Measurements from ENCODE around the gene CREB3L1. TPM values are rescaled to one million over a fixed set of nuclear protein-coding genes. Genes with fewer than 3 reads are reported as not detected.

CREB3L1 gene
- total and polyA plus RNA-seq, 2 experiments from 2014 or later = 8.5 to 10.4 TPM

- no peak for TF ChIP-seq ZNF462 (CRISPR knock-in tag; IDR thresholded peaks at IDR 0.05)
- TF ChIP-seq, protein P1, sequence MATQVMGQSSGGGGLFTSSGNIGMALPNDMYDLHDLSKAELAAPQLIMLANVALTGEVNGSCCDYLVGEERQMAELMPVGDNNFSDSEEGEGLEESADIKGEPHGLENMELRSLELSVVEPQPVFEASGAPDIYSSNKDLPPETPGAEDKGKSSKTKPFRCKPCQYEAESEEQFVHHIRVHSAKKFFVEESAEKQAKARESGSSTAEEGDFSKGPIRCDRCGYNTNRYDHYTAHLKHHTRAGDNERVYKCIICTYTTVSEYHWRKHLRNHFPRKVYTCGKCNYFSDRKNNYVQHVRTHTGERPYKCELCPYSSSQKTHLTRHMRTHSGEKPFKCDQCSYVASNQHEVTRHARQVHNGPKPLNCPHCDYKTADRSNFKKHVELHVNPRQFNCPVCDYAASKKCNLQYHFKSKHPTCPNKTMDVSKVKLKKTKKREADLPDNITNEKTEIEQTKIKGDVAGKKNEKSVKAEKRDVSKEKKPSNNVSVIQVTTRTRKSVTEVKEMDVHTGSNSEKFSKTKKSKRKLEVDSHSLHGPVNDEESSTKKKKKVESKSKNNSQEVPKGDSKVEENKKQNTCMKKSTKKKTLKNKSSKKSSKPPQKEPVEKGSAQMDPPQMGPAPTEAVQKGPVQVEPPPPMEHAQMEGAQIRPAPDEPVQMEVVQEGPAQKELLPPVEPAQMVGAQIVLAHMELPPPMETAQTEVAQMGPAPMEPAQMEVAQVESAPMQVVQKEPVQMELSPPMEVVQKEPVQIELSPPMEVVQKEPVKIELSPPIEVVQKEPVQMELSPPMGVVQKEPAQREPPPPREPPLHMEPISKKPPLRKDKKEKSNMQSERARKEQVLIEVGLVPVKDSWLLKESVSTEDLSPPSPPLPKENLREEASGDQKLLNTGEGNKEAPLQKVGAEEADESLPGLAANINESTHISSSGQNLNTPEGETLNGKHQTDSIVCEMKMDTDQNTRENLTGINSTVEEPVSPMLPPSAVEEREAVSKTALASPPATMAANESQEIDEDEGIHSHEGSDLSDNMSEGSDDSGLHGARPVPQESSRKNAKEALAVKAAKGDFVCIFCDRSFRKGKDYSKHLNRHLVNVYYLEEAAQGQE (IDR thresholded peaks at IDR 0.05; ENCODE audit: unreplicated experiment) = no peak
- TF ChIP-seq NANOG (IDR thresholded peaks at IDR 0.05; ENCODE audit: borderline replicate concordance) = no peak
Observed at GRCh38 chr11:46326813-46327416, 49.5 kb downstream of the CREB3L1 start (continued).

- no peaks in the 10 kb centered on the region for H3K9me2 ChIP-seq (ENCODE audit: insufficient read depth)
- no peak for DNase-seq (ENCODE audit: low spot score)
- Mint-ChIP-seq H3K4me3 (no peak overlapping the region), H3K27me3 (ENCODE audit: insufficient read depth, low read depth, poor library complexity) (peaks cover 39% of the 10 kb centered on the region), H3K9me3 (no peaks in the 10 kb centered on the region), H3K4me1 (peaks cover 28% of the 10 kb centered on the region), H3K36me3 (ENCODE audit: low read depth) (peaks cover 4% of the 10 kb centered on the region; the same call in 2 of the 3 replicates), H3K27ac (no peak overlapping the region)
- H3K4me1 ChIP-seq (ENCODE audit: insufficient read depth) = peaks cover 21% of the 10 kb centered on the region
- H3K4me3 ChIP-seq = no peak overlapping the region
- TF ChIP-seq EZH2phosphoT487 (IDR thresholded peaks at IDR 0.05; ENCODE audit: unreplicated experiment) = no peak
- TF ChIP-seq STAT1 (IDR thresholded peaks at IDR 0.05; ENCODE audit: unreplicated experiment) = no peak
- H3F3A ChIP-seq (replicated peaks; ENCODE audit: low read depth) = peaks cover 6% of the 10 kb centered on the region; the same call in 1 of the 2 replicates
- peaks cover 37% of the 10 kb centered on the region for H3K27me3 ChIP-seq (ENCODE audit: insufficient read depth)
- no peak overlapping the region for H3K4me2 ChIP-seq
- H4K20me1 ChIP-seq (replicated peaks; ENCODE audit: insufficient read depth) = no peaks in the 10 kb centered on the region
- no peak overlapping the region for H3K27ac ChIP-seq (ENCODE audit: low read depth)
- no peak for ATAC-seq
- no peaks in the 10 kb centered on the region; the same call in 1 of the 2 replicates for H3K36me3 ChIP-seq (ENCODE audit: insufficient read depth)
- H3K79me2 ChIP-seq (replicated peaks; ENCODE audit: insufficient read depth) = no peaks in the 10 kb centered on the region
- no peak overlapping the region for H2AFZ ChIP-seq
Observed at GRCh38 chr11:46327829-46328228, 50.4 kb downstream of the CREB3L1 start.

All from GM23338 (cell line).